HG03558 (cell line): ENCODE results near the gene FCAR.
"Not testable (repeated sequence)": the region's sequence is repeated elsewhere in the genome, so short reads cannot be mapped to it uniquely, and the experiment has no call there.

ENCODE experiments used
- ATAC-seq: cut with Tn5 transposase; IDR thresholded peaks from one replicate; pipeline ENCODE4 v1.9.1; 2021; ENCODE audit warnings: moderate number of reproducible peaks; ENCODE audit not compliant: unreplicated experiment; ENCODE audit errors: extremely low read depth

Gene FCAR

DNA sequence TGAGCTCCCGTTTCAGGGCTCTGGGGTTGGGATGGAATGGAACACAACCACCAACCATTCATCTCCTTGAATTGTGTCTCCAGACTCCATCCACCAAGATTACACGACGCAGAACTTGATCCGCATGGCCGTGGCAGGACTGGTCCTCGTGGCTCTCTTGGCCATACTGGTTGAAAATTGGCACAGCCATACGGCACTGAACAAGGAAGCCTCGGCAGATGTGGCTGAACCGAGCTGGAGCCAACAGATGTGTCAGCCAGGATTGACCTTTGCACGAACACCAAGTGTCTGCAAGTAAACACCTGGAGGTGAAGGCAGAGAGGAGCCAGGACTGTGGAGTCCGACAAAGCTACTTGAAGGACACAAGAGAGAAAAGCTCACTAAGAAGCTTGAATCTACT, 15.5 kb downstream of the FCAR start:
- no peak for ATAC-seq

- no peak for ATAC-seq
Measured at GRCh38 chr19:54893406-54893805, 19.4 kb downstream of the FCAR start.

DNA sequence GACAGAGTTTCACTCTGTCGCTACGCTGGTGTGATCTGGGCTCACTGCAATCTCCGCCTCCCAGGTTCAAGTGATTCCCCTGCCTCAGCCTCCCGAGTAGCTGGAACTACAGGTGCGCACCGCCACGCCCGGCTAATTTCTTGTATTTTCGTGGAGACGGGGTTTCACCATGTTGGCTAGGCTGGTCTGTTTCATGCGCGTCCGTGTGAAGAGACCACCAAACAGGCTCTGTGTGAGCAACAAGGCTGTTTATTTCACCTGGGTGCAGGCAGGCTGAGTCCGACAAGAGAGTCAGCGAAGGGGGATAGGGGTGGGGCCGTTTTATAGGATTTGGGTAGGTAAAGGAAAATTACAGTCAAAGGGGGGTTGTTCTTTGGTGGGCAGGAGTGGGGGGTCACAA, 20.1 kb downstream of the FCAR start:
- ATAC-seq: not testable (repeated sequence)

DNA sequence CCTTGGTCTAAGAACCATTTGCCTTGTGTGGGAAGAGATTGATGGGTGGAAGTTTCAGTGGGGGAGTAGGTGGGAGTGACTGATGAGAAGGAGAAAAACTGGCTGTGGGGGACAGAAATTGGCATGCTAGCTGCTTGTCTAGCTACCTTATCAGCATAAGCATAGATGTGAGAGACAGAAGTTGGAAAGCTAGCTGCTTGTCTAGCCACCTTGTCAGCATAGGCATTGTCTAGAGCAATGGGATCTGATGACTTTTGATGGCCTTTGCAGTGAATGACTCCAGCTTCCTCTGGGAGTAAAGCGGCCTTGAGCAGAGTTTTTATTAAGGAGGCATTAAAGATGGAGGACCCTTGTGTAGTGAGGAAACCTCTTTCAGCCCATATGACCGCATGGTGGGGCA, 22.0 kb downstream of the FCAR start:
- no peak for ATAC-seq

- not testable (repeated sequence) for ATAC-seq
Measured at GRCh38 chr19:54898685-54899084, 24.6 kb downstream of the FCAR start.

GRCh38 chr19:54899646-54900045, 25.6 kb downstream of the FCAR start:
- not testable (repeated sequence) for ATAC-seq

DNA sequence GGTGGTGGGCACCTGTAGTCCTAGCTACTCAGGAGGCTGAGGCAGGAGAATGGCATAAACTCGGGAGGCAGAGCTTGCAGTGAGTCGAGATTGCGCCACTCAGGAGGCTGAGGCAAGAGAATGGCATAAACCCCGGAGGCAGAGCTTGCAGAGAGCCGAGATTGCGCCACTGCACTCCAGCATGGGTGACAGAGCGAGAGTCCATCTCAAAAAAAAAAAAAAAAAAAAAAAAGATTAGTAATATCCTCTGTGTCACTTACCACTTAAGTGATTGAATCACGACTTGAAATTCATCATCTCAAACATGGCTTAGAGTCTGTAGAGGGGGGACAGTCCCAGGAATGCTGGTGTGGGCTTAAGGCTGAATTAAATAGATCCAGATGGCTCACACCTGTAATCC, 27.1 kb downstream of the FCAR start:
- not testable (repeated sequence) for ATAC-seq

DNA sequence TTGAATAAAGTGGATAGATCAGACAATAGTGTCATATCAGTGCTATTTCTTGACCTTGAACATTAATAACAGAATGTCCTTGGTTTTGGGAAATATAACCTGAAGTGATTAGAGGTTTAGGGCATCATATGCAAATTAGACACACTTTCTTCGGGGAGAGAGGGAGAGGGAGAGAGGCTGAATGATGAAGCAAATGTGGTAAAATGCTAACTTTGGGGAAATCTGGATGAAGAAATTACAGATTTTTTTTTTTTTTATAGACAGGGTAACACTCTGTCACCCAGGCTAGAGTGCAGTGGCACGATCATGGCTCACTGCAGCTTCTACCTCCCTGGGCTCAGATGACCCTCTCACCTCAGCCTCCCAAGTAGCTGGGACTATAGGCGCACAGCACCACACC, 28.0 kb downstream of the FCAR start:
- ATAC-seq: no peak

- ATAC-seq: no peak
Measured at GRCh38 chr19:54903303-54903702, 29.3 kb downstream of the FCAR start.

DNA sequence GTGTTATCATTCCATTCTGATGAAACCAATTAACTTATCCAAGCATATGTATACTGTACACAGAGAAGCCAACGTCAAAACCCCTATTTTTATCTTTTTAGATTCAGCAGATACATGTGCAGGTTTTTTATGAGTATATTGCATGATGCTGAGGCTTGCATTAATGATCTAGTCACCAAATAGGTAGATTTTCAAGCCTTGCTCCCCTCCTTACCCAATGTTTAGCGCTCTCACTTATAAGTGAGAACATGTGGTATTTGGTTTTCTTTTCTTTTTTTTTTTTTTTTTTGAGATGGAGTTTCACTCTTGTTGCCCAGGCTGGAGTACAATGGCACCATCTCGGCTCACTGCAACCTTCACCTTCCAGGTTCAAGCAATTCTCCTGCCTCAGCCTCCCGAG, 30.2 kb downstream of the FCAR start:
- not testable (repeated sequence) for ATAC-seq

GRCh38 chr19:54905421-54905802, 31.4 kb downstream of the FCAR start:
- no peak for ATAC-seq

GRCh38 chr19:54905803-54906511, 31.9 kb downstream of the FCAR start, which contains the start of gene NCR1:
TSS of gene NCR1 (plus strand) at chr19:54906148. CDS start at chr19:54906188, 40 bp downstream.
- no peak for ATAC-seq

DNA sequence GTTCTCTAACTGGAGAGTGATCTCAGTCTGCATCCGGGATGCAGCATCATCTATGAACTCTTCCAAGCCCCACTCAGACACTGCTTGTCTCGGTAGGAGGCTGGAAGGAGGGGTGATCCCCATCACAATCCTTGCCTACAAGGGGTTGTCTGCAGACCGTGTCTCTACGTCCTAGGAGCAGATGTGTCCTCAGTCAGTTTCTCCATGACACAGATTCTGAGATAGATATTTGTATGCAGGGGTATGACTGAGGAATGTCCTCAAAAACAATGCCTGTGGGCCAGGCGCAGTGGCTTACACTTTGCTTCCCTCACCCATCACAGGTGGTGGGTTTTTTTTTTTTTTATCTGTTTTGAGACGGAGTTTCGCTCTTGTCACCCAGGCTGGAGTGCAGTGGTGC, 32.8 kb downstream of the FCAR start:
- ATAC-seq: no peak

GRCh38 chr19:54907899-54908298, 33.9 kb downstream of the FCAR start:
- ATAC-seq: not testable (repeated sequence)

DNA sequence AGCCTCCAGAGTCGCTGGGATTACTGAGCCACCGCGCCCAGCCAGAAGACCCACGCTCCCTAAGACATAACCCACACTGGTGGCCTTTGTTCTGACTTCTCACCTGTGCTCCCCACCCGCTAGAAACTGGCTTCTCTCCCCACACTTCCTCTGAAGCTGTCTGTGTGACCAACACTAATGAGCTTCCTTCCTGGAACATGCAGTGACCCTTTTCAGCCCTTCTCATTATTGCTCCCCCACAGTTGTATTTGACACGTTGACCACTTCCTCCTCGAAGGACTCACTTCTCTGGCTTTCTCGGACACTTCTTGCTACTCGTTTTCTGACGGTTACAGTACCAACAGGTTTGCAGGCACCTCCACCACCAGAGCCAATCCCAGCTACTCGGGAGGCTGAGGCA, 42.8 kb downstream of the FCAR start:
- no peak for ATAC-seq

- ATAC-seq: no peak
Measured at GRCh38 chr19:54918499-54918898, 44.5 kb downstream of the FCAR start.

- ATAC-seq: not testable (repeated sequence)
Measured at GRCh38 chr19:54919646-54920563, 45.9 kb downstream of the FCAR start.

DNA sequence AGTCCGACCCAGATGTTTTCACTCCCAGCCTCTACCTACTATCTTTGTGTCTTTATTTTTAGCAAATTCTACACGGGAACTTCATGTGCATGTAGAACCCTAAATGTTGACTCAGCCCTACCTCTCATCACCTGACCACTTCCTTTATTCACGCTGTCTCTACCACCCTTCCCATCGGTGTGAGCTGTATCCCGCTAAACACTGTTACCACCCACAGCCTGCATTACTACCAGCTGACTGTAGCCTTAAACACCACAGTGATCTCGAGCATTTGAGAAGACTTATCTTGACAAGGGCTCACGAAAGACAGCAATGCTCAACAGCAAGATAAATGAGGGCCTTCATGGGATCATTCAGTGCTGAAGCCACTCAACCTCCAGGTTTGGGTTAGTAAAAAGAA, 47.0 kb downstream of the FCAR start:
- no peak for ATAC-seq

- ATAC-seq: no peak
Measured at GRCh38 chr19:54923276-54923675, 49.2 kb downstream of the FCAR start.

DNA sequence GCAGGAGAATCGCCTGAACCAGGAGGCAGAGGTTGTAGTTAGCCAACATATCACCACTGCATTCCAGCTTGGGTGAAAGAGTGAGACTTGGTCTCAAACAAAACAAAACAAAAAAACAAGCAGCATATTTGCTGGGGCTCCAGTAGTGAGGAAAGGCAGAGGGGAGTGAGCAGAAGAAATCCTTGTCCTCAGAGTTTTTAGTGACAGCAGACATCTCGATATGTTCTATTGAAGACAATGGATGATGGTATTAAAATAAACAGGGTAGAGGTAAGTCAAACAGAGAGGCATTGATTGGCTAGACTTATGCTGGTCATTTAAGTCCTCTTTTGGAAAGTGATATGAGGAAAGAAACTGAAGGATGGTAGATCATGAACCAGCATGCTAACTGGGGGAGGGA, 54.3 kb downstream of the FCAR start:
- no peak for ATAC-seq

DNA sequence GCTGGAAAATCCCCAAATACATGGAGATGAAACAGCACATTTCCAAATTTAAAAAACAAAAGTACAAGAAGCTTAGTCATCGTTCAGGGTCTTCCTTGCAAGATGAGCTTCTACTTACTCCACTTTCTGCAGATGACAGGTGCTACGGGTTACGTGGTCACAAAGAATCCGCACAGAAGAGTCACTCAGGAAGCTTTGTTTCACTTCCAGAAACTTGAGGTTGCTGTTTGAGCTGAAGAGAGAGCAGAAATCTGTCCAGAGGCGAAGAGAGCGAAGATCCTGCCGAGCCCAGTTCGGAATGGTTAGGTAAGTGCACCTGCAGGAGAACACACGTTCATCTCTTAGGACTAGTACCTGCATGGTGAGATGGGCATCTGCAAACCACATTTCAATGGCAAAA, 63.9 kb downstream of the FCAR start:
- no peak for ATAC-seq
